ES-I3 (cell line): ENCODE measurements around the gene SLC2A13.

ENCODE experiments used
- H3K36me3 ChIP-seq: 2 replicates; pipeline ENCODE4 v1.6.1; 2013; ENCODE audit warnings: mild to moderate bottlenecking, low read length, control low read depth, moderate library complexity; ENCODE audit not compliant: insufficient read depth
- H3K4me1 ChIP-seq: 2 replicates; pipeline ENCODE4 v1.6.1; 2013; ENCODE audit warnings: mild to moderate bottlenecking, control low read depth, low read length; ENCODE audit not compliant: insufficient read depth
- H3K9ac ChIP-seq: 2 replicates; pipeline ENCODE4 v1.6.1; 2013; ENCODE audit warnings: low read depth, mild to moderate bottlenecking, low read length, moderate library complexity
- H3K9me3 ChIP-seq: 2 replicates; pipeline ENCODE4 v1.6.1; 2013; ENCODE audit warnings: mild to moderate bottlenecking, low read length, moderate library complexity; ENCODE audit not compliant: control insufficient read depth, insufficient read depth

SLC2A13 gene

GRCh38 chr12:40013292-40013691, 92.6 kb downstream of the SLC2A13 start:
- H3K4me1 ChIP-seq: peaks cover 7% of the 10 kb centered on the region
- no peaks in the 10 kb centered on the region for H3K9me3 ChIP-seq
- no peaks in the 10 kb centered on the region for H3K36me3 ChIP-seq
- no peak overlapping the region for H3K9ac ChIP-seq

- no peaks in the 10 kb centered on the region for H3K36me3 ChIP-seq
These were observed 93.2 kb downstream of the SLC2A13 start for GRCh38 chr12:40012711-40013110.

GRCh38 chr12:40011775-40012129, 94.1 kb downstream of the SLC2A13 start:
- peaks cover 7% of the 10 kb centered on the region for H3K4me1 ChIP-seq
- no peaks in the 10 kb centered on the region for H3K36me3 ChIP-seq
- no peak overlapping the region for H3K9ac ChIP-seq
- no peaks in the 10 kb centered on the region for H3K9me3 ChIP-seq

More at GRCh38 chr12:40012711-40013110, 93.2 kb downstream of the SLC2A13 start:
- Histone ChIP-seq H3K9ac (no peak overlapping the region), H3K9me3 (no peaks in the 10 kb centered on the region), H3K4me1 (peaks cover 7% of the 10 kb centered on the region)

GRCh38 chr12:40010899-40011774, 94.7 kb downstream of the SLC2A13 start:
- Histone ChIP-seq H3K9ac (no peak overlapping the region), H3K9me3 (no peaks in the 10 kb centered on the region), H3K36me3 (no peaks in the 10 kb centered on the region), H3K4me1 (peaks cover 7% of the 10 kb centered on the region)

DNA sequence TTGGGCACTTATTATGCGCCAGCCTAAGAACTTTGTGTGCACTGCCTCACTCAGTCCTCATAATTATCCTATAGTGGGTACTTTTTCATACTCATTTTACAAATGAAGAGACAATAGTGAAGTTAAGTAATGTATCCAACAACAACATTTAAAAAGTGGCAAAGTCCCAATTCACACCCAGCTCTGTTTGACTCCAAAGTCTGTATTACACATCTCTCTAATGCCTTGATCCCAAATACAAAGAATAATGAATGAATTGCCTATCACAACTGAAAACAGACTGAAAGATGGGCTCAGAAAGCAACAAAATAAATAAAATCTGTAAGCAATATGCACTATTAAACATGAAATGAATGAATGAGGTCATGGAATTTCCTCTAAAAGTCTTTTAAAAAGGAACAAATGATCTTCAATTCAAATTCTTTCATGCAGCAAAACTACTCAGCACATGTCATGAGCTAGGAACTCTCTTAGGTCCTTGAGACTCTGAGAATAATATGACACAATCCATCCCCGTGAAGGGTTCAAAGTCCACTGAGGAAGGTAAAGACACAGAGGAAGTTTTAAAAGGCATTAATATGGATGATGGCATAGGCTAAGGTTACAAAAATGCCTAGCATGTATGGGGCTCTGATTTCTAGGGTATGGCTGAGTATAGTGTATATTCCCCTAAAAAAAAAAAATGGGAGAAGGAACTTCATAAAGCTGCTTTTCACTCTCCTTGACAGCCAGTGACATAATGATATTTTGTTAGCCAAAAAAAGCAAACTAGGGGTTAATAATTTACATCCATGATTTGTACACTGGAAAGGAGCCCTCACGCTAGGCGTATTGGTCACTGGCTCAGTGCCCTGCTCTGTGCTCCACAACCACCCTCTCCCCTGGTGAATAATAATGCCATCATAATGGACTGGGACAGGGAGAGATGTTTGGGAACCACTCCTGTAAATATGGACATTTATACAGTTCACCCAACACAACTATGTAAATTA, 103.4 kb downstream of the SLC2A13 start:
- H3K9me3 ChIP-seq: no peaks in the 10 kb centered on the region
- no peak overlapping the region for H3K9ac ChIP-seq
- H3K4me1 ChIP-seq: no peaks in the 10 kb centered on the region
- no peaks in the 10 kb centered on the region for H3K36me3 ChIP-seq

DNA sequence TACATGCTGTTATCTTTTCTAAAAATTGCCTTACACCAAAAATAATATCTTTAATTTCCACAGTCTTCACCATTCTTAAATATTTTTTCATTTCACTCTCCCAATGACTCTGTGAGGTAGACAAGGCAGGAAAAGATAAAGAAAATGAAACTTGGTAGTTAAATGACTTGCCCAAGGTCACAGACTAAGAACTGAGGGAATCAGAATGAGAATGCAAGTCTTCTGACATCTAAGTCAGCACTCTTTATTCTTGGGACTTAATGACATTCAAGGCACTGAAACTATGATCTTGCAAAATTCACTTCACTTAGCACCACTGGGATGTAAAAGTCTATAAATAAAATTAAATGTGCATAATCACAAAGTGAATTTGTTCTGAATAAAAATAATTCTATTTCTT, 104.5 kb downstream of the SLC2A13 start:
- Histone ChIP-seq H3K9ac (no peak overlapping the region), H3K4me1 (no peaks in the 10 kb centered on the region), H3K9me3 (no peaks in the 10 kb centered on the region), H3K36me3 (no peaks in the 10 kb centered on the region)

- H3K4me1 ChIP-seq: no peaks in the 10 kb centered on the region
- H3K9me3 ChIP-seq: no peaks in the 10 kb centered on the region
- no peak overlapping the region for H3K9ac ChIP-seq
- H3K36me3 ChIP-seq: no peaks in the 10 kb centered on the region
These were observed 105.0 kb downstream of the SLC2A13 start for GRCh38 chr12:40000884-40001283.

DNA sequence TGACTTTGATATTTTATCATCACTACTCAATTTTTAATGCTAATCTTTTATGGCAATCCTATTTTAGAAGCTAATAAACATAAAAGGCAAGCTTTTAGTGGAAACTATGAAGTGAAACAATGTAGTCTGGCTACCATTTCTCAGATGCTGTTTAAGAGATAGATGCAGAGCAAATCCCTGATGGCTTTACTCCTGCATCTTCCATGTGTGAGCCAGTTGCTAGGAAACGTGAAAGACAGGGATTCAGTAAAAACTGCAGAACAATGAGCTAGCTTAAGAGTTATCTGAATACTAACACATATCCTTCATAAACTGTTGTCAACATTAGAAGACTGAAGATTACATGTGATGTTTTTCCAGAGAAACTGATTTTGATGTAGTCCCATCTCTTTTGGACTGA, 112.6 kb downstream of the SLC2A13 start:
- no peak overlapping the region for H3K9ac ChIP-seq
- H3K4me1 ChIP-seq: no peaks in the 10 kb centered on the region
- no peaks in the 10 kb centered on the region for H3K36me3 ChIP-seq
- H3K9me3 ChIP-seq: no peaks in the 10 kb centered on the region

DNA sequence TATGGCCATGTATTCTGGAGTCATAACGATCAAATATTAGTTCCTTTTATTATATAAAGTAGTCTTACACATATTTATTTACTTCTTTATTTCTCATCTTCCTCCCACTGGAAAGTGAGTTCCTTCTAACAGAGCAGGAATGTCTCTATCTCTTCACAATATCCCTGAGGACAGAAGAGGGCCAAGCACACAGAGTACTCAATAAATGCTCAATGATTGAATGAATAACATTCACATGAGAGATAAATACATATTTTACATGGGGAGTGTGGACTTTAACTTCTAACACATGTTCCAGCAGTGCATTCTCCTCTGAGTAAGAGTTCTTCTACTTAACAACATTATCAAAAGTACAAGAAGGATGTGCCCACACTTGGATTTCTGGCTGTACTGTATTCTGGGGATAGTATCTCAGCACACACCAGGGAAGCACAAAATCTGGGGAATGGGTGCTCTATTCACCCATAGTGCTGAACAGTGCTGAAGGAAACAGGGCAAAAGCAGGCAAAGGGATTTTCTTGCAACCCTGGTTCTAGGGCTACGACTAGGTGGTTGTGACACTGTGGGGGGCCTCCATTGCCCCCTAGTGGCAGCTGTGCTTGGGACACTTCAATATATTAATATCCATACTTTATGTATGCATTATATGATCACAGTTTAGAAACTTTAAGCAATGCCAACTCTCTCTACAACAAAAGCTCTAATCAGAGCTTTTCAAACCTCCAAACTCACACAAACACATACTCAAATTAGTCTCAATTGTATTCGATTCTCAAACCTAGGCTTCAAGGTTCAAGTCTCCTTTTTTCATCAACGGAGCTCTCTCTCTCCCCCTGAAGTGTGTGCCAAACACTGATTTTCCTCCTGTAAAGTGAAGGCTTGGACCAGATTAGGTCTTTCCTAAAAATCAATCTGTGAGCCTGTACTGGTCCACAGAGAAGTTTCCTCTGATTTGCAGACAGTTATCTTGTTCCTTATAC, 115.5 kb downstream of the SLC2A13 start:
- no peaks in the 10 kb centered on the region for H3K9me3 ChIP-seq
- H3K4me1 ChIP-seq: no peaks in the 10 kb centered on the region
- no peaks in the 10 kb centered on the region for H3K36me3 ChIP-seq
- no peak overlapping the region for H3K9ac ChIP-seq

- H3K9ac ChIP-seq: no peak overlapping the region
- H3K36me3 ChIP-seq: no peaks in the 10 kb centered on the region
- no peaks in the 10 kb centered on the region for H3K4me1 ChIP-seq
- no peaks in the 10 kb centered on the region for H3K9me3 ChIP-seq
These were observed 116.4 kb downstream of the SLC2A13 start for GRCh38 chr12:39989501-39989900.

GRCh38 chr12:39988574-39988973, 117.3 kb downstream of the SLC2A13 start:
- Histone ChIP-seq H3K9ac (no peak overlapping the region), H3K9me3 (no peaks in the 10 kb centered on the region), H3K36me3 (no peaks in the 10 kb centered on the region), H3K4me1 (no peaks in the 10 kb centered on the region)

DNA sequence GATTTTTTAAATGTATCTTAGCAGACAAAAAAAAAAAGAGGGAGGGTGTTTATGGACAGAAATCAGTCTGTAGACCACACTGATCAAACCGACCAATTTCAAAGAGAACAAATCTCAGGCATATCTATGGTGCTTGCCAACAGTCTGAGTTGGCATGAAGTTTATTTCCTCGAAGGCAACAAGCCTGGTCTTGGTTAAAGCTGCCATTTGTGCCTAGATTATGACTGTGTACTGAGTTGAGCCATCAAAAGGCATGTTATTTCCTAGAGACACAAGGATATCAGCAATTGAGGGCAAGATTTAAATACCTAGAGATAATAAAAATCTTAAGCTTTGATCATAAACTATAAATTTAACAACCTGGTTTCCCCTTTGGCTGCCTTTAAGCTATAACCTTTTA, 119.2 kb downstream of the SLC2A13 start:
- no peaks in the 10 kb centered on the region for H3K36me3 ChIP-seq
- no peaks in the 10 kb centered on the region for H3K9me3 ChIP-seq
- no peak overlapping the region for H3K9ac ChIP-seq
- H3K4me1 ChIP-seq: no peaks in the 10 kb centered on the region

DNA sequence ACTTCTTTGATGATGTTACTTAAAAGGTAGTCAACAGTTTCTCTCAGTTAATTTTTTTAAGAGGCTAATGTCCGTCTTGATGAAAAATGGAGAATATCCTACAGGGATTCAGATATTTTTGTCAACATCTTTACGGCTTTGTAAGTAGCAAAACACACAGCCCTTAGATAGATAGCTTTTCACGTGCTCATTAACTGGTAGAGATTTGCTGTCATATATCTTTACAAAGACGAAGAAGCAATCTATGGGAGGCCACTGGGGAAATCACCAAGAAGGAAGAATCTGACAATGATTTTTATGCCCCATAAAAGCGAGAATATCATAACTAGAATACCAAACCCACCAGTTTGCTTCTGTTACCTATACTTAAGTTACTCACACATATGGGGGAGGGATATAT, 121.2 kb downstream of the SLC2A13 start:
- H3K4me1 ChIP-seq: no peaks in the 10 kb centered on the region
- H3K9ac ChIP-seq: no peak overlapping the region
- H3K9me3 ChIP-seq: no peaks in the 10 kb centered on the region
- H3K36me3 ChIP-seq: no peaks in the 10 kb centered on the region
